ENCODE results near the gene FRMD8. TPM values are rescaled to one million over a fixed set of nuclear protein-coding genes. Genes with fewer than 3 reads are reported as not detected.

FRMD8 gene
- total and polyA plus RNA-seq, 9 of the 15 experiments (the other 6 are each of a cell fraction or from before 2014, with no cell fraction given), result 4.5 to 54.5 (median 15.8) TPM

- no peak for TF ChIP-seq E4F1 (CRISPR knock-in tag; IDR thresholded peaks at IDR 0.05; ENCODE audit: borderline replicate concordance)
- TF ChIP-seq MYC (IDR thresholded peaks at IDR 0.05; ENCODE audit: low read depth, low read length), result no peak
- 0 out of 2 replicates have a peak, but pooled peaks have one; percentile 20 for TF ChIP-seq MYC (CRISPR knock-in tag; IDR thresholded peaks at IDR 0.05; ENCODE audit: borderline replicate concordance, low read depth)
- TF ChIP-seq MECOM (CRISPR knock-in tag; IDR thresholded peaks at IDR 0.05), result no peak
- TF ChIP-seq ARHGAP35 (IDR thresholded peaks at IDR 0.05; ENCODE audit: partially characterized antibody), result no peak
- TF ChIP-seq ZEB2 (IDR thresholded peaks at IDR 0.05), result no peak
- no peak for TF ChIP-seq ZNF76 (CRISPR knock-in tag; IDR thresholded peaks at IDR 0.05; ENCODE audit: borderline replicate concordance)
- no peak for TF ChIP-seq PHF8 (IDR thresholded peaks at IDR 0.05; ENCODE audit: borderline replicate concordance, low read length)
- no peak for TF ChIP-seq ZNF785 (CRISPR knock-in tag; IDR thresholded peaks at IDR 0.05)
- TF ChIP-seq RBM25 (IDR thresholded peaks at IDR 0.05; ENCODE audit: low read depth, low read length, severe bottlenecking), result peak; percentile 2
- TF ChIP-seq GATA2 (CRISPR knock-in tag; IDR thresholded peaks at IDR 0.05), result 0 out of 2 replicates have a peak, but pooled peaks have one; percentile 23
- TF ChIP-seq SMARCA4 (IDR thresholded peaks at IDR 0.05), result no peak; the same call in 1 of the 2 replicates
- no peak for TF ChIP-seq CGGBP1 (CRISPR knock-in tag; IDR thresholded peaks at IDR 0.05)
- no peak for TF ChIP-seq ZNF79 (CRISPR knock-in tag; IDR thresholded peaks at IDR 0.05; ENCODE audit: low read depth)
- no peak for TF ChIP-seq ADNP (tag; IDR thresholded peaks at IDR 0.05)
- peak; percentile 21; the same call in 1 of the 2 replicates for TF ChIP-seq ZNF609 (CRISPR knock-in tag; IDR thresholded peaks at IDR 0.05; ENCODE audit: borderline replicate concordance)
- TF ChIP-seq GTF2F1 (IDR thresholded peaks at IDR 0.05; ENCODE audit: low read depth, low read length), result no peak
- no peak for TF ChIP-seq CC2D1A (IDR thresholded peaks at IDR 0.05)
- TF ChIP-seq IFI16 (CRISPR knock-in tag; IDR thresholded peaks at IDR 0.05), result no peak
- no peak for TF ChIP-seq ETS2 (tag; IDR thresholded peaks at IDR 0.05; ENCODE audit: borderline replicate concordance, poor library complexity, severe bottlenecking)
- no peak; the same call in 1 of the 2 replicates for TF ChIP-seq NFE2 (IDR thresholded peaks at IDR 0.05; ENCODE audit: low read depth)
Measured at GRCh38 chr11:65425971-65426838, 39.8 kb downstream of the FRMD8 start (continued).

Data from K562 (cell line).